ENCODE data around the gene SBF2. TPM values are rescaled to one million over a fixed set of nuclear protein-coding genes. Genes with fewer than 3 reads are reported as not detected.
"Not testable (repeated sequence)": the region's sequence is repeated elsewhere in the genome, so short reads cannot be mapped to it uniquely, and the experiment has no call there.

Gene SBF2
- polyA plus RNA-seq, 1 donor, result 45.4 TPM

DNA sequence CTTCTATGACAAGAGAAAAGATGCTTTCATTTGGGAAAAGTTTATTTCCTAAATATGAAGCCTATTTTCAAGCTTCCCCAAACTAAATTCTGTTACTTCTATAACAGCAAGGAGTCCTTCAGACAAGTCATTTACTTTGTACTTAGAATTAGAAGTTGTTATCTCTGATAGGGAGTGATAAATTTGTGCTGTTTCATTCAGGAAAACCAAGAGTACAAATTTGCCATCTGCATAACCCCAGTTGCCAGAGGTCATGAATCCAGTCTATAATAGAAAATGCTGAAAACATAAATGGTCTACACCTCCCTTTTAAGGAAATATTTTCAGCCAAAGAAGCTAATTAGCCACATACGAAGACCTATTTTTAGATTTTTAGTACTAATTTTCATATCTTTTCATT, 61.3 kb downstream of the SBF2 start:
- Histone ChIP-seq H3K4me3 (ENCODE audit: low read length) (no peak overlapping the region), H3K27ac (ENCODE audit: low read length) (no peak overlapping the region), H3K9me3 (ENCODE audit: control insufficient read depth, low read depth, low read length) (peaks cover 2% of the 10 kb centered on the region), H3K36me3 (ENCODE audit: control insufficient read depth, insufficient read depth, low read length) (no peaks in the 10 kb centered on the region), H3K27me3 (ENCODE audit: control insufficient read depth, insufficient read depth, low read length) (no peaks in the 10 kb centered on the region), H3K4me1 (ENCODE audit: control insufficient read depth, insufficient read depth, low read length) (no peaks in the 10 kb centered on the region)
- WGBS (ENCODE audit: insufficient coverage, low lambda C conversion rate), result 100% methylated on average over 1 of the region's 1 CpG
- DNase-seq, result no peak

DNA sequence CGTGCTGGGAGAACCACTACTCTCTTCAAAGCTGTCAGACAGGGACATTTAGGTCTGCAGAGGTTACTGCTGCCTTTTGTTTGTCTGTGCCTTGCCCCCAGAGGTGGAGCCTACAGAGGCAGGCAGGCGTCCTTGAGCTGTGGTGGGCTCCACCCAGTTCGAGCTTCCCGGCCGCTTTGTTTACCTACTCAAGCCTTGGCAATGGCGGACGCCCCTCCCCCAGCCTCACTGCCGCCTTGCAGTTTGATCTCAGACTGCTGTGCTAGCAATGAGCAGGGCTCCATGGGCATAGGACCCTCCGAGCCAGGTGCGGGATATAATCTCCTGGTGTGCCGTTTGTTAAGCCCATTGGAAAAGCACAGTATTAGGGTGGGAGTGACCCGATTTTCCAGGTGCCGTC, 62.2 kb downstream of the SBF2 start:
- H3K4me1 ChIP-seq (ENCODE audit: control insufficient read depth, insufficient read depth, low read length); DNase-seq; H3K27me3 ChIP-seq (ENCODE audit: control insufficient read depth, insufficient read depth, low read length); H3K36me3 ChIP-seq (ENCODE audit: control insufficient read depth, insufficient read depth, low read length); H3K9me3 ChIP-seq (ENCODE audit: control insufficient read depth, low read depth, low read length); H3K4me3 ChIP-seq (ENCODE audit: low read length); H3K27ac ChIP-seq (ENCODE audit: low read length): not testable (repeated sequence)
- WGBS (ENCODE audit: insufficient coverage, low lambda C conversion rate), result no CpG with 5 or more reads among the region's 13 CpGs

DNA sequence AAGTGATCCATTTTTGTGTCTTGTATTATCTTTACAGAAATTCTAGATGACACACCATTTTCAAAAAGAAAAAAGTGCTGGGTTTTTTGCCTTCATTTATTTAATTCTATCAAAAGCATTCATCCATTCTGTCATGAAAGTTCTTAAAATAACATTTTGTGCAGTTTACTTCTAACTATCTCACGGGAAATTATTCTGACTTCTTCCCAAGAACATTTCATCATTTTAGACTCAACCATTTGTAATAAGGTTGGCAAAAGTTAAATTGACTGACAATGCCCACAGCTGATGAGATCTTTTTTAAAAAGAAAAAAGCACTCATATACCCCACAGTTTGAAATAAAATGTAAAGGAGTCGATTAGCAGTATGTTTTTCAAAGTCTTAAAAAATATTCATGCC, 68.5 kb downstream of the SBF2 start:
- WGBS (ENCODE audit: insufficient coverage, low lambda C conversion rate), result 89% methylated on average over 1 of the region's 2 CpGs
- no peaks in the 10 kb centered on the region for H3K4me1 ChIP-seq (ENCODE audit: control insufficient read depth, insufficient read depth, low read length)
- H3K4me3 ChIP-seq (ENCODE audit: low read length), result no peak overlapping the region
- DNase-seq, result no peak
- H3K36me3 ChIP-seq (ENCODE audit: control insufficient read depth, insufficient read depth, low read length), result no peaks in the 10 kb centered on the region
- H3K9me3 ChIP-seq (ENCODE audit: control insufficient read depth, low read depth, low read length), result no peaks in the 10 kb centered on the region
- no peaks in the 10 kb centered on the region for H3K27me3 ChIP-seq (ENCODE audit: control insufficient read depth, insufficient read depth, low read length)
- no peak overlapping the region for H3K27ac ChIP-seq (ENCODE audit: low read length)

DNA sequence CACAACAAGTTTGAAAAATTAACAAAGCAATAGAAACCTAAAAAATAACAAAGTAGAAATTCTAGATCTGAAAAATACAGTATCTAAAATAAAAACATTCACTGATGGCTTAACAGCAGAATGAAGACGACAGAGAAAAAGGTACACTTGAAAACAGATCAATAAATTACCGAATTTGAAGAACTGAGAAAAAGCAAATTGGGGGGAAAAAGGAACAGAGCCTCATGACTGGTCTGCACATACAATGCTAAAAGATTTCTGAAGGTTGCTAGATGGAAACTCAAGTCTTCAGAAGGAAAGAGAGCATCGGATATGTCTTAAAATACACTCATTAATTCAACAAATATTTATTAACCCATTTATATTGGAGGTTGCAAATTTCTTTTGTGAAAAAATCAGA, 71.6 kb downstream of the SBF2 start:
- H3K9me3 ChIP-seq (ENCODE audit: control insufficient read depth, low read depth, low read length), result peaks cover 7% of the 10 kb centered on the region
- no peak overlapping the region for H3K4me3 ChIP-seq (ENCODE audit: low read length)
- 100% methylated on average over 3 of the region's 3 CpGs for WGBS (ENCODE audit: insufficient coverage, low lambda C conversion rate)
- no peak overlapping the region for H3K27ac ChIP-seq (ENCODE audit: low read length)
- H3K36me3 ChIP-seq (ENCODE audit: control insufficient read depth, insufficient read depth, low read length), result no peaks in the 10 kb centered on the region
- DNase-seq, result no peak
- H3K4me1 ChIP-seq (ENCODE audit: control insufficient read depth, insufficient read depth, low read length), result no peaks in the 10 kb centered on the region
- no peaks in the 10 kb centered on the region for H3K27me3 ChIP-seq (ENCODE audit: control insufficient read depth, insufficient read depth, low read length)

DNA sequence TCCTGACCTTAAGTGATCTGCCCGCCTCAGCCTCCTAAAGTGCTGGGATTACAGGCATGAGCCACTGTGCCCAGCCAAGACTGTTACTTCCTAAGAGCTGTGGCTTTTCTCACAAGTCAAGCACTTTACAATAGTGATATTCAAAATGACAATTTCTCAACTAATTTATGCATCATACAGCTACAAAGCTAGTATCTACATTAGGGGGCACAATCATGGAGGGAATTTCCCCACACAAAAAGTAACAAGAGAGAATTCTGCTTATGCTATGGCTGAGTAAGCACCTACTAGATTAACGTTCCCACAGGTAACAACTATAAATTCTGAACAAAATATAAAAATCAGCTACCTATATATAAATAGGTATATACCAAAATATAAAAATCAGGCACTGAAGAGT, 72.7 kb downstream of the SBF2 start:
- DNase-seq, result no peak
- no peaks in the 10 kb centered on the region for H3K4me1 ChIP-seq (ENCODE audit: control insufficient read depth, insufficient read depth, low read length)
- no peak overlapping the region for H3K4me3 ChIP-seq (ENCODE audit: low read length)
- peaks cover 7% of the 10 kb centered on the region for H3K9me3 ChIP-seq (ENCODE audit: control insufficient read depth, low read depth, low read length)
- H3K36me3 ChIP-seq (ENCODE audit: control insufficient read depth, insufficient read depth, low read length), result no peaks in the 10 kb centered on the region
- no peaks in the 10 kb centered on the region for H3K27me3 ChIP-seq (ENCODE audit: control insufficient read depth, insufficient read depth, low read length)
- H3K27ac ChIP-seq (ENCODE audit: low read length), result no peak overlapping the region
- WGBS (ENCODE audit: insufficient coverage, low lambda C conversion rate), result no CpG with 5 or more reads among the region's 2 CpGs

DNA sequence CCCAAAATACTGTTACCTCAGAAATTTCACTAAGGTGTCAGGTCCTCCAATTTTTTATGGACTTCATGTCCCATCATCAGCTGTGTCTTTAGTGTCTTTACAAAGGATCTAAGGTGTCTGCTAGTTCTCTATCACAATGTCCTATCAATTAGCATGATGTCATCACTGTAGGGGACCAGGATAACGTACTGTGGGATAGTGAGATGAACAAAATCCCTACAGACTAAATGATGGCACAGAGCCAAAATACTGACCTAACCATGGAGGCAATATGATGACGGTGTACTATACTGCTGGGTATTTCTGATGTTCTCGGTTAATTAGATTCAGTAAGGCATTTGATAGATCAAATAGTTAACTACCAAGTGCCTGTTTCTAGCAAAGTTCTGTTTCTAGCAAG, 82.5 kb downstream of the SBF2 start:
- no peak overlapping the region for H3K4me3 ChIP-seq (ENCODE audit: low read length)
- DNase-seq, result no peak
- H3K36me3 ChIP-seq (ENCODE audit: control insufficient read depth, insufficient read depth, low read length), result no peaks in the 10 kb centered on the region
- no peaks in the 10 kb centered on the region for H3K9me3 ChIP-seq (ENCODE audit: control insufficient read depth, low read depth, low read length)
- no CpG with 5 or more reads among the region's 3 CpGs for WGBS (ENCODE audit: insufficient coverage, low lambda C conversion rate)
- no peak overlapping the region for H3K27ac ChIP-seq (ENCODE audit: low read length)
- no peaks in the 10 kb centered on the region for H3K27me3 ChIP-seq (ENCODE audit: control insufficient read depth, insufficient read depth, low read length)
- H3K4me1 ChIP-seq (ENCODE audit: control insufficient read depth, insufficient read depth, low read length), result no peaks in the 10 kb centered on the region

DNA sequence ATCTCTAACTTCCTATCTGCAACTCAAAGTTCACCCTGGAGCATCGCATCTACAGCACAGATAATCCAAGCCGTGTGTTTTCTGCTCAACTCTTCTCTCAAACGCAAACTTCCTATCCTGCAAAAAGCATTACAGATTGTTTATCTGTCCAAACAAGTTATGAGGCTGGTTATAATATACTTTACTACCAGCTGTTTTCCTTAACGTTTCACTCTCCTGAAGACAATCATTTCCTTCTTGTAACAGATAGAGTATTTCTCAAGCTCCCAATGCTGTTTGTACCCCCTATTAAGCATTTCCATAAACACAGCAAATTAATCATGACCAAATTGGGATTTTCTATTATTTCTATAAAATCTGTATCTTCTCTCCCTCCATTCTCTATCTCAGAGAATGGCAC, 84.7 kb downstream of the SBF2 start:
- H3K4me3 ChIP-seq (ENCODE audit: low read length), result no peak overlapping the region
- no peaks in the 10 kb centered on the region for H3K27me3 ChIP-seq (ENCODE audit: control insufficient read depth, insufficient read depth, low read length)
- no peak for DNase-seq
- no peaks in the 10 kb centered on the region for H3K4me1 ChIP-seq (ENCODE audit: control insufficient read depth, insufficient read depth, low read length)
- no peaks in the 10 kb centered on the region for H3K36me3 ChIP-seq (ENCODE audit: control insufficient read depth, insufficient read depth, low read length)
- H3K9me3 ChIP-seq (ENCODE audit: control insufficient read depth, low read depth, low read length), result peaks cover 5% of the 10 kb centered on the region
- no peak overlapping the region for H3K27ac ChIP-seq (ENCODE audit: low read length)
- WGBS (ENCODE audit: insufficient coverage, low lambda C conversion rate), result 43% methylated on average over 4 of the region's 4 CpGs

DNA sequence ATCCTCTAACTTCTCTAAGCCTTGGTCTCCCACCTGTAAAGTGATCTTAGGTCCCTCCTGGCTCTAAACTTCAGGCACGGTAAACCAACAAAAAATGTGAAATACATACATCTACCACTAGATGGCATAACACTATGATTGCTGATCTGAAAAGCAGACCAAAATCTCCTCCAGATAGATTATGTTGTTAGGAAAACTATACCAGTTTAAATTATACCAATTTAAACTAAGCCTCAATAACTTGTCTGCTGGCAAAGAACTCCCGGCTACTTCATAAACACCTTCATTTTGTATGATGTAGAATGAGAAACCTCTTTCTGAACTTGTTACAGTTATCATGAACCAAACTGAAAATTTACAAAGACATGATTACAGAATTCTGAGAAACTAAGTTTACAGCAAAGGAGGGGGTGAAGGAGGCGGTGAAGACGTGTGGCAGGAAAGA, 85.9 kb downstream of the SBF2 start:
- Histone ChIP-seq H3K36me3 (ENCODE audit: control insufficient read depth, insufficient read depth, low read length) (no peaks in the 10 kb centered on the region), H3K4me3 (ENCODE audit: low read length) (no peak overlapping the region), H3K4me1 (ENCODE audit: control insufficient read depth, insufficient read depth, low read length) (no peaks in the 10 kb centered on the region), H3K27me3 (ENCODE audit: control insufficient read depth, insufficient read depth, low read length) (no peaks in the 10 kb centered on the region), H3K9me3 (ENCODE audit: control insufficient read depth, low read depth, low read length) (peaks cover 16% of the 10 kb centered on the region), H3K27ac (ENCODE audit: low read length) (no peak overlapping the region)
- DNase-seq, result peak; percentile 20 to 43
- WGBS (ENCODE audit: insufficient coverage, low lambda C conversion rate), result 17% methylated on average over 2 of the region's 4 CpGs

DNA sequence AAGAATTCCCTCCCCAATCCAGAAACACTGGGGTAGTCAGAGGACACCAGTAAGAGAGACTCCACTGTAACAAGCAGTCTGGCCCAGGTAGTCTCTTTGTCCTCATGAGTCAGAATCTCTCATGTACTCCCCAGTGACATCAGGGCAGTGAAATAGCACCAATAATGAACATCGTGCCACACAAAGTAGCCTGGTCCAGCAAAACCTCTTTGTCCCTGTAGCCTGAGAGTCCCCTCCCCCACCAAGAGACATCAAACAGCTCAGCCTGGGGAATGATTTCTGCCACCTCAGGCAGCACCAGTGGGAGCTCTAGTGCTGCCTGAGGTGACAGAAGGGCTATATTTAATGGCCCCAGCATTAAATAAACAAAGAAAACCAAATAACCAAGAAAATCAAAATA, 88.1 kb downstream of the SBF2 start:
- H3K27me3 ChIP-seq (ENCODE audit: control insufficient read depth, insufficient read depth, low read length), result no peaks in the 10 kb centered on the region
- no peak for DNase-seq
- H3K36me3 ChIP-seq (ENCODE audit: control insufficient read depth, insufficient read depth, low read length), result no peaks in the 10 kb centered on the region
- no peak overlapping the region for H3K27ac ChIP-seq (ENCODE audit: low read length)
- H3K4me3 ChIP-seq (ENCODE audit: low read length), result no peak overlapping the region
- H3K4me1 ChIP-seq (ENCODE audit: control insufficient read depth, insufficient read depth, low read length), result no peaks in the 10 kb centered on the region
- WGBS (ENCODE audit: insufficient coverage, low lambda C conversion rate), result no CpG with 5 or more reads among the region's 1 CpG
- H3K9me3 ChIP-seq (ENCODE audit: control insufficient read depth, low read depth, low read length), result peaks cover 20% of the 10 kb centered on the region

DNA sequence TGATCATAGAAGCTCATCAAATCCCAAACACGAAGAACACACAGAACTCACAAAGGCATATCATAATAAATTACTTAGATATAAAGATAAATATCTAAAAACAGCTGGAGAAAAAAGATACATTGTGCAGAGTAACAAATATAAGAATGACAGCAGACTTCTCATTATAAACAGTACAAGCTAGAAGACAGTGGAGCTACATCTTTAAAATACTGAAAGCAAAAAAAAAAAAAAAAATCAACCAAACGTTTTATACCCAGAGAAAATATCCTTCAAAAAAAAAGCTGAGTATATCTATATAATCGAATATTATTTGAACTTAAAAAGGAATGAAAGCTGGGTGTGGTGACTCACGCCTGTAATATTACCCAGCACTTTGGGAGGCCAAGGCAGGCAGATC, 90.0 kb downstream of the SBF2 start:
- H3K4me3 ChIP-seq (ENCODE audit: low read length), result no peak overlapping the region
- H3K27ac ChIP-seq (ENCODE audit: low read length), result no peak overlapping the region
- WGBS (ENCODE audit: insufficient coverage, low lambda C conversion rate), result 86% methylated on average over 1 of the region's 4 CpGs
- peaks cover 20% of the 10 kb centered on the region for H3K9me3 ChIP-seq (ENCODE audit: control insufficient read depth, low read depth, low read length)
- H3K4me1 ChIP-seq (ENCODE audit: control insufficient read depth, insufficient read depth, low read length), result no peaks in the 10 kb centered on the region
- no peaks in the 10 kb centered on the region for H3K27me3 ChIP-seq (ENCODE audit: control insufficient read depth, insufficient read depth, low read length)
- no peaks in the 10 kb centered on the region for H3K36me3 ChIP-seq (ENCODE audit: control insufficient read depth, insufficient read depth, low read length)
- no peak for DNase-seq

DNA sequence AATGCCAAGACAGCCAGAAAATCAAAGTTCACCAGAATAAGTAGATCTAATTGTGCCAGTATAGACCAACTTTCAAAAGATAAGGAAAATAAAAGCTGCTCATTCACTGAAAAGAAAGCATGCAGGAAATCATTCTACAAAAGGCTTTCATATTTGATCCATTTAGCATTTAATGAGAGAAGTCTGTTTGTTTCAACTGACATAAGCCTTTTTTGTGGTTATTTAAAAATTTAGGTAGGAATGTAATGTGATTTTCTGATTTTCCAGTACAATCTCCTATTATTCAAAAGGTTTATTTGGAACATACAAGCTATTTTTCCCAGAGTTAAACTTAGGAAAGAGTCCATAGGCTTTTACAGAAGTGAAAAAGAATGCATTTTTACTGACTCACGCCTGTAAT, 92.7 kb downstream of the SBF2 start:
- H3K4me3 ChIP-seq (ENCODE audit: low read length), result no peak overlapping the region
- H3K27me3 ChIP-seq (ENCODE audit: control insufficient read depth, insufficient read depth, low read length), result no peaks in the 10 kb centered on the region
- no peak for DNase-seq
- WGBS (ENCODE audit: insufficient coverage, low lambda C conversion rate), result no CpG with 5 or more reads among the region's 1 CpG
- H3K36me3 ChIP-seq (ENCODE audit: control insufficient read depth, insufficient read depth, low read length), result no peaks in the 10 kb centered on the region
- no peak overlapping the region for H3K27ac ChIP-seq (ENCODE audit: low read length)
- H3K4me1 ChIP-seq (ENCODE audit: control insufficient read depth, insufficient read depth, low read length), result no peaks in the 10 kb centered on the region
- peaks cover 20% of the 10 kb centered on the region for H3K9me3 ChIP-seq (ENCODE audit: control insufficient read depth, low read depth, low read length)
